Osteocyte (in vitro differentiated cells): ENCODE results near the gene CRTC1. TPM values are rescaled to one million over a fixed set of nuclear protein-coding genes. Genes with fewer than 3 reads are reported as not detected.
A peak's percentile ranks its signal among the peaks of the same experiment; 100 is the strongest.

Experiments used
- DNase-seq: peaks from one replicate; pipeline ENCODE4 v3.0.0; 2021; ENCODE audit warnings: mixed read lengths; ENCODE audit not compliant: unreplicated experiment; ENCODE audit errors: extremely low spot score
- H3K27ac Mint-ChIP-seq: one replicate; pipeline ENCODE4 v1.8.0; 2021; ENCODE audit warnings: mild to moderate bottlenecking, mixed read lengths; ENCODE audit not compliant: unreplicated experiment
- H3K27me3 Mint-ChIP-seq: one replicate; pipeline ENCODE4 v1.8.0; 2021; ENCODE audit warnings: mixed read lengths; ENCODE audit not compliant: unreplicated experiment
- H3K36me3 Mint-ChIP-seq: one replicate; pipeline ENCODE4 v1.8.0; 2021; ENCODE audit warnings: mixed read lengths; ENCODE audit not compliant: unreplicated experiment
- H3K4me1 Mint-ChIP-seq: one replicate; pipeline ENCODE4 v1.8.0; 2021; ENCODE audit warnings: mixed read lengths; ENCODE audit not compliant: unreplicated experiment
- H3K4me3 Mint-ChIP-seq: one replicate; pipeline ENCODE4 v1.8.0; 2021; ENCODE audit warnings: mild to moderate bottlenecking, moderate library complexity, mixed read lengths; ENCODE audit not compliant: unreplicated experiment
- H3K9me3 Mint-ChIP-seq: one replicate; pipeline ENCODE4 v1.8.0; 2021; ENCODE audit warnings: mixed read lengths; ENCODE audit not compliant: unreplicated experiment
- total RNA-seq: library from RNA; stranded (reverse); gene quantifications from 2 replicates; pipeline ENCODE4 v1.2.1, GENCODE V29; 2021
- TF ChIP-seq, protein P1 (sequence below): fragments of 200-600 bp; sonication (generic); IDR thresholded peaks from 2 replicates; pipeline ENCODE4 v1.5.0; 2021; ENCODE audit warnings: antibody characterized with exemption, mild to moderate bottlenecking, moderate library complexity

Gene CRTC1
- total RNA-seq, 1 donor from 2014 or later: 25.7 TPM

- H3K9me3 Mint-ChIP-seq: no peaks in the 10 kb centered on the region
- no peak overlapping the region for H3K4me3 Mint-ChIP-seq
- TF ChIP-seq, protein P1, sequence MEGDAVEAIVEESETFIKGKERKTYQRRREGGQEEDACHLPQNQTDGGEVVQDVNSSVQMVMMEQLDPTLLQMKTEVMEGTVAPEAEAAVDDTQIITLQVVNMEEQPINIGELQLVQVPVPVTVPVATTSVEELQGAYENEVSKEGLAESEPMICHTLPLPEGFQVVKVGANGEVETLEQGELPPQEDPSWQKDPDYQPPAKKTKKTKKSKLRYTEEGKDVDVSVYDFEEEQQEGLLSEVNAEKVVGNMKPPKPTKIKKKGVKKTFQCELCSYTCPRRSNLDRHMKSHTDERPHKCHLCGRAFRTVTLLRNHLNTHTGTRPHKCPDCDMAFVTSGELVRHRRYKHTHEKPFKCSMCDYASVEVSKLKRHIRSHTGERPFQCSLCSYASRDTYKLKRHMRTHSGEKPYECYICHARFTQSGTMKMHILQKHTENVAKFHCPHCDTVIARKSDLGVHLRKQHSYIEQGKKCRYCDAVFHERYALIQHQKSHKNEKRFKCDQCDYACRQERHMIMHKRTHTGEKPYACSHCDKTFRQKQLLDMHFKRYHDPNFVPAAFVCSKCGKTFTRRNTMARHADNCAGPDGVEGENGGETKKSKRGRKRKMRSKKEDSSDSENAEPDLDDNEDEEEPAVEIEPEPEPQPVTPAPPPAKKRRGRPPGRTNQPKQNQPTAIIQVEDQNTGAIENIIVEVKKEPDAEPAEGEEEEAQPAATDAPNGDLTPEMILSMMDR: no peak
- no peak overlapping the region for H3K27ac Mint-ChIP-seq
- no peaks in the 10 kb centered on the region for H3K27me3 Mint-ChIP-seq
- H3K36me3 Mint-ChIP-seq: no peaks in the 10 kb centered on the region
- DNase-seq: no peak
- H3K4me1 Mint-ChIP-seq: peaks cover 6% of the 10 kb centered on the region
These were observed 91.4 kb downstream of the CRTC1 start for GRCh38 chr19:18774782-18775444.

- no peaks in the 10 kb centered on the region for H3K9me3 Mint-ChIP-seq
- TF ChIP-seq, protein P1: no peak
- H3K4me1 Mint-ChIP-seq: peaks cover 6% of the 10 kb centered on the region
- DNase-seq: no peak
- H3K27me3 Mint-ChIP-seq: no peaks in the 10 kb centered on the region
- H3K4me3 Mint-ChIP-seq: no peak overlapping the region
- no peak overlapping the region for H3K27ac Mint-ChIP-seq
- no peaks in the 10 kb centered on the region for H3K36me3 Mint-ChIP-seq
These were observed 92.3 kb downstream of the CRTC1 start for GRCh38 chr19:18775586-18776287.

GRCh38 chr19:18776288-18776594, 92.8 kb downstream of the CRTC1 start:
- DNase-seq: no peak
- Mint-ChIP-seq H3K4me3 (no peak overlapping the region), H3K27ac (no peak overlapping the region)

GRCh38 chr19:18776736-18777135, 93.3 kb downstream of the CRTC1 start:
- H3K9me3 Mint-ChIP-seq: no peaks in the 10 kb centered on the region
- no peak overlapping the region for H3K27ac Mint-ChIP-seq
- TF ChIP-seq, protein P1: no peak
- no peak for DNase-seq
- H3K27me3 Mint-ChIP-seq: no peaks in the 10 kb centered on the region
- no peaks in the 10 kb centered on the region for H3K36me3 Mint-ChIP-seq
- H3K4me3 Mint-ChIP-seq: no peak overlapping the region
- peaks cover 6% of the 10 kb centered on the region for H3K4me1 Mint-ChIP-seq

More at GRCh38 chr19:18776288-18776594, 92.8 kb downstream of the CRTC1 start:
- Mint-ChIP-seq H3K36me3 (no peaks in the 10 kb centered on the region), H3K4me1 (peaks cover 6% of the 10 kb centered on the region), H3K27me3 (no peaks in the 10 kb centered on the region), H3K9me3 (no peaks in the 10 kb centered on the region)
- TF ChIP-seq, protein P1: peak; percentile 26

DNA sequence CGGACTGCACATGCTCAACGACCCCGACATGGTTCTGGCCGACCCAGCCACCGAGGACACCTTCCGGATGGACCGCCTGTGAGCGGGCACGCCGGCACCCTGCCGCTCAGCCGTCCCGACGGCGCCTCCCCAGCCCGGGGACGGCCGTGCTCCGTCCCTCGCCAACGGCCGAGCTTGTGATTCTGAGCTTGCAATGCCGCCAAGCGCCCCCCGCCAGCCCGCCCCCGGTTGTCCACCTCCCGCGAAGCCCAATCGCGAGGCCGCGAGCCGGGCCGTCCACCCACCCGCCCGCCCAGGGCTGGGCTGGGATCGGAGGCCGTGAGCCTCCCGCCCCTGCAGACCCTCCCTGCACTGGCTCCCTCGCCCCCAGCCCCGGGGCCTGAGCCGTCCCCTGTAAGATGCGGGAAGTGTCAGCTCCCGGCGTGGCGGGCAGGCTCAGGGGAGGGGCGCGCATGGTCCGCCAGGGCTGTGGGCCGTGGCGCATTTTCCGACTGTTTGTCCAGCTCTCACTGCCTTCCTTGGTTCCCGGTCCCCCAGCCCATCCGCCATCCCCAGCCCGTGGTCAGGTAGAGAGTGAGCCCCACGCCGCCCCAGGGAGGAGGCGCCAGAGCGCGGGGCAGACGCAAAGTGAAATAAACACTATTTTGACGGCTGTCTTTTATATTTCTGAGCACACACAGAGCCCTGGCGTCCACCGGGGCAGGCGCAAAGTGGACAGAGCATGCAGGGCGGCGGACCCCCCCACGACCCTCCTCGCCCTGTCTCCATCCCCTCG, 94.0 kb downstream of the CRTC1 start:
- H3K36me3 Mint-ChIP-seq: no peaks in the 10 kb centered on the region
- peaks cover 6% of the 10 kb centered on the region for H3K4me1 Mint-ChIP-seq
- TF ChIP-seq, protein P1: no peak
- H3K27ac Mint-ChIP-seq: no peak overlapping the region
- no peak overlapping the region for H3K4me3 Mint-ChIP-seq
- H3K27me3 Mint-ChIP-seq: no peaks in the 10 kb centered on the region
- no peak for DNase-seq
- no peaks in the 10 kb centered on the region for H3K9me3 Mint-ChIP-seq
